SU-DHL-6 (cell line): ENCODE measurements around the gene AURKAIP1.

Experiments used
- CTCF ChIP-seq: fragments of 200-600 bp; sonication (generic); IDR thresholded peaks from one replicate; pipeline ENCODE4 v1.5.1; 2017; ENCODE audit warnings: antibody characterized with exemption, mild to moderate bottlenecking, low read length, moderate library complexity; ENCODE audit not compliant: insufficient read depth, poor library complexity, severe bottlenecking
- EZH2phosphoT487 ChIP-seq: fragments of 200-600 bp; sonication (generic), shearing (Covaris generic); conservative IDR thresholded peaks from 2 replicates; pipeline ENCODE4 v1.6.1; 2018; ENCODE audit warnings: mild to moderate bottlenecking, antibody characterized with exemption, low read length, moderate library complexity, mixed read lengths

GRCh38 chr1:1324084-1324523, 50.9 kb downstream of the AURKAIP1 start:
- no peak for TF ChIP-seq EZH2phosphoT487
- TF ChIP-seq CTCF = no peak
